Ovary (tissue), 9 donors: ENCODE measurements around the gene RPP40. TPM values are rescaled to one million over a fixed set of nuclear protein-coding genes. Genes with fewer than 3 reads are reported as not detected.

Source experiments
- DNase-seq, 5 donors: peaks; one replicate each; pipeline ENCODE4 v3.0.0-alpha.2; 2019 to 2020
- H3K27ac ChIP-seq, 2 donors: fragments of 200-600 bp; one replicate each; pipeline versions ENCODE4 v1.5.1 to v1.8.0; 2019 to 2022
- H3K27me3 ChIP-seq: fragments of 200-600 bp; one replicate; pipeline ENCODE4 v1.8.0; 2022
- H3K36me3 ChIP-seq: fragments of 200-600 bp; sonication (generic); one replicate; pipeline ENCODE4 v1.5.1; 2019
- H3K4me1 ChIP-seq: one replicate; pipeline ENCODE4 v1.8.1; 2013; ENCODE audit warnings: mild to moderate bottlenecking, moderate library complexity; ENCODE audit not compliant: insufficient read depth
- H3K4me3 ChIP-seq: fragments of 200-600 bp; sonication (generic); one replicate; pipeline ENCODE4 v1.5.1; 2017
- H3K9me3 ChIP-seq, 2 donors: fragments of 200-600 bp in 1 of 2; sonication (generic) in 1 of 2; one replicate each; pipeline versions ENCODE4 v1.5.1 to v1.8.1; 2013 to 2019; ENCODE audit warnings: mild to moderate bottlenecking in 1 of 2, moderate library complexity in 1 of 2
- CTCF ChIP-seq, 3 donors: fragments of 450-650 bp in 2 of 3; fragments of 200-600 bp in 1 of 3; IDR thresholded peaks; one replicate each; pipeline versions ENCODE4 v1.5.1 to v1.8.0; 2016 to 2022; ENCODE audit warnings: antibody characterized with exemption in 3 of 3, mild to moderate bottlenecking in 1 of 3
- EP300 ChIP-seq: sonication (generic); formaldehyde crosslinking; IDR thresholded peaks from one replicate; pipeline ENCODE4 v1.6.1; 2017; ENCODE audit warnings: antibody characterized with exemption
- POLR2A ChIP-seq: fragments of 450-650 bp; IDR thresholded peaks from one replicate; pipeline ENCODE4 v1.6.1; 2017; ENCODE audit warnings: antibody characterized with exemption, mild to moderate bottlenecking, moderate library complexity
- WGBS, 3 donors: extraction: QIAGEN DNeasy Blood & Tissue Kit in 1 of 3; methylation state at CpG; one replicate each; pipeline versions ENCODE4 v1.1.5 to v1.1.7; 2013 to 2017; 5-methylcytosine and 5-hydroxymethylcytosine counted together
- intact Hi-C, 4 donors: fragments of 100-400 bp; cut with DNase I; formaldehyde crosslinking; loops; one replicate each; pipeline versions ENCODE4 v1.11.0 to v1.15.1; 2022 to 2023
- polyA plus RNA-seq, 2 donors: library from polyadenylated mRNA; stranded (reverse); fragments of 200-250 nt in 1 of 2; fragments of 350-450 nt in 1 of 2; fragmentation: Illumina TruSeq in 1 of 2; extraction: RNeasy Lipid Tissue Mini Kit (QIAGEN cat#74804) in 1 of 2; gene quantifications; one replicate each; pipeline ENCODE4 v1.2.3, GENCODE V29; 2013 to 2014
- total RNA-seq, 7 donors: library from RNA; depleted of rRNA in 2 of 7; stranded (reverse); fragments of >200 nt in 2 of 7; fragmentation: NEBNext Ultra II Directional in 3 of 7; extraction: Animal tissue kit (Norgen Biotek cat#: 25700) in 3 of 7; gene quantifications; one replicate each; pipeline versions ENCODE4 v1.1.0 to v1.2.4, GENCODE V29; 2016 to 2023
- donor health status: DM: no; HTN: no; CAD: no; lungs with moderate emphysema.
- donor health status: DM: no; HTN: no; CAD: no.
- donor health status: Bipolar disorder and iron deficiency.
- donor health status: DM: yes; HTN: yes; CAD: no.
- donor health status: DM: no; HTN: no; CAD: no.
- donor health status: DM: yes; HTN: yes; CAD: no.

The RPP40 gene
- total and polyA plus RNA-seq, 9 donors: 2.2 to 11.6 (median 6.0) TPM

GRCh38 chr6:4994741-4995140 is 9.1 kb downstream of the RPP40 start:
- H3K4me3 ChIP-seq: no peak overlapping the region
- no peaks in the 10 kb centered on the region for H3K9me3 ChIP-seq
- WGBS, 3 donors: 93 to 97% (median 96%) methylated on average over 3 of the region's 3 CpGs
- peaks cover 4% of the 10 kb centered on the region for H3K4me1 ChIP-seq
- no peak for DNase-seq
- intact Hi-C loops: no loop called here
- H3K27me3 ChIP-seq: no peaks in the 10 kb centered on the region
- no peaks in the 10 kb centered on the region for H3K36me3 ChIP-seq
- no peak for TF ChIP-seq EP300
- TF ChIP-seq CTCF (IDR thresholded peaks at IDR 0.05): no peak
- no peak for TF ChIP-seq POLR2A
- H3K27ac ChIP-seq: no peak overlapping the region

- Histone ChIP-seq H3K4me1 (no peaks in the 10 kb centered on the region), H3K9me3 (no peaks in the 10 kb centered on the region), H3K27ac (no peak overlapping the region), H3K27me3 (no peaks in the 10 kb centered on the region), H3K36me3 (no peaks in the 10 kb centered on the region), H3K4me3 (no peak overlapping the region)
- 82 to 95% (median 89%) methylated on average over 4 of the region's 4 CpGs for WGBS, 3 donors
- intact Hi-C loops: no loop called here
- DNase-seq: no peak
- no peak for TF ChIP-seq CTCF (IDR thresholded peaks at IDR 0.05)
- no peak for TF ChIP-seq POLR2A
- TF ChIP-seq EP300: no peak
These were observed 16.4 kb downstream of the RPP40 start for GRCh38 chr6:4987432-4987831.

- DNase-seq: no peak
- Histone ChIP-seq H3K4me1 (no peaks in the 10 kb centered on the region), H3K36me3 (no peaks in the 10 kb centered on the region), H3K4me3 (no peak overlapping the region), H3K27me3 (no peaks in the 10 kb centered on the region), H3K27ac (no peak overlapping the region), H3K9me3 (no peaks in the 10 kb centered on the region)
- WGBS, 3 donors: 75 to 77% (median 75%) methylated on average over 3 of the region's 3 CpGs
- no peak for TF ChIP-seq POLR2A
- no peak for TF ChIP-seq EP300
- no peak for TF ChIP-seq CTCF (IDR thresholded peaks at IDR 0.05)
- intact Hi-C loops: no loop called here
These were observed 16.8 kb downstream of the RPP40 start for GRCh38 chr6:4986999-4987398.

GRCh38 chr6:4983322-4983721 is 20.5 kb downstream of the RPP40 start:
- Histone ChIP-seq H3K9me3 (no peaks in the 10 kb centered on the region), H3K36me3 (no peaks in the 10 kb centered on the region), H3K27me3 (no peaks in the 10 kb centered on the region), H3K4me1 (no peaks in the 10 kb centered on the region), H3K4me3 (no peak overlapping the region), H3K27ac (no peak overlapping the region)
- no peak for TF ChIP-seq POLR2A
- 75 to 85% (median 77%) methylated on average over 6 of the region's 6 CpGs for WGBS, 3 donors
- intact Hi-C loops: no loop called here
- no peak for DNase-seq

GRCh38 chr6:4981761-4982160 is 22.1 kb downstream of the RPP40 start:
- Histone ChIP-seq H3K27ac (no peak overlapping the region), H3K36me3 (no peaks in the 10 kb centered on the region), H3K27me3 (no peaks in the 10 kb centered on the region), H3K4me1 (no peaks in the 10 kb centered on the region), H3K4me3 (no peak overlapping the region), H3K9me3 (no peaks in the 10 kb centered on the region)
- 65 to 72% (median 69%) methylated on average over 6 of the region's 6 CpGs for WGBS, 3 donors
- TF ChIP-seq CTCF (IDR thresholded peaks at IDR 0.05): no peak
- no peak for TF ChIP-seq POLR2A
- TF ChIP-seq EP300: no peak
- intact Hi-C loops: no loop called here
- DNase-seq: no peak
